Measurements from ENCODE around the gene LTBR.

Gene LTBR

DNA sequence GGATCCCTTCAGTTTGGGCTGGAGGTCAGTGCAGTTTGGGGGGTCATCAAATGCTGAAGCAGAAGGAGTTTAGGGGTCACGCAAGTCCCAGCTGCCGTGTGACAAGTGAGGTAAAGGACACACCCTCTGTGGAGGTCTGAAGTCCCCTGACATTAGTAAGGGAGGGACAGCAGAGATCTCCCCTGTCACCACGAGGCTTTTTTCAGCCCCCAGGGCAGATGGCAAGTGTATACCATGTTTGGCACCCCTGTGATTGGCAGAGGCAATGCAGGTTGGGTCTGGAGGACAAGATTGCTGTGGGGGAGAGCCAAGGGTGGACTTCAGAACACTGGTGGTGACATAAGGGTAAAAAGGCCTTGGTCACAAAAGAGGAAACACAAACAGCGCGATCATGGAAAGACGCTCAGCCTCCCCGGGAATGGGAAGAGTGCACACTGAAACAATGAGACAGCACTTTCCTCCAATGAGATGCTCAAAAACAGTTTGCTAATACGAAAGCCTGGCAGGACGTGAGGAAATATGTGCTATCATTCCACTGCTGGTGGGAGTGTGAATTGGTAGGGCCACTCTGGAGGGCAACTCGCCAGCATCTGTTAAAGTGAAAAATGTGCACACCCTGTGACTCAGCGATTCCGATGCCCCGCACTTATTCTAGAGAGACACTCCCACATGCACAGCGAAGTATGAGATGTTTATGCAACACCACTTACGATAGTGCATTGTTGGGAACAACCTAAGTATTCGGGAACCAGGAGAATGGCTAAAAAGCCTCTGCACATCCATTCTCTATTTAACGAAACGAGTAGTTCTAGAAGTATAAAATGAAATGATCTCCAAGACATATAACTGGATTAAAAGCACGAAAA lies 46.4 kb downstream of the LTBR start:
- Histone ChIP-seq H3K27ac (ENCODE audit: low read depth, low read length) (peak overlapping the region; percentile 69), H3K4me3 (ENCODE audit: low read length) (peak overlapping the region; percentile 55), H3K4me1 (ENCODE audit: control insufficient read depth, insufficient read depth, low read length) (peaks cover 5% of the 10 kb centered on the region), H3K36me3 (ENCODE audit: control insufficient read depth, insufficient read depth, low read length) (no peaks in the 10 kb centered on the region), H3K9ac (ENCODE audit: low read length) (no peak overlapping the region), H3K27me3 (ENCODE audit: control insufficient read depth, insufficient read depth, low read length) (no peaks in the 10 kb centered on the region)

DNA sequence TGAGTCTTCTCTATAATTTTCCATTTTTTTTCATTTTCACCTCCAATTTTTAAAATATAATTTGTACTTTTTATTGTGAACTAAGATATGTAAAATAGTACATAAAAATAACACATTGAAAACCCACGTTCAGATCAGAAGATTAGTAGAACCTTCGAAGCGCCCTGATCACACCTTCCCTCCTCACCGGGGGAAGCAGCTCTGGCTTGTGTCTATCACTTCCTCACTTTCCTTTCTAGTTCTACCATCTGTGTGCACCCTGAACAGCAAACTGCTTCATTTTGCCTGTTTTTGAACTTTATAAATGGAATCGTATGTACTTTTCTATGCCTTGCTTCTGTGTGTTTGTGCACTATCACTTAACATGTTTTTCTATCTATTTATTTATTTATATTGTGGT lies 49.0 kb downstream of the LTBR start:
- Histone ChIP-seq H3K9ac (ENCODE audit: low read length) (no peak overlapping the region), H3K27me3 (ENCODE audit: control insufficient read depth, insufficient read depth, low read length) (no peaks in the 10 kb centered on the region), H3K36me3 (ENCODE audit: control insufficient read depth, insufficient read depth, low read length) (no peaks in the 10 kb centered on the region), H3K27ac (ENCODE audit: low read depth, low read length) (no peak overlapping the region), H3K4me1 (ENCODE audit: control insufficient read depth, insufficient read depth, low read length) (peaks cover 5% of the 10 kb centered on the region), H3K4me3 (ENCODE audit: low read length) (no peak overlapping the region)

DNA sequence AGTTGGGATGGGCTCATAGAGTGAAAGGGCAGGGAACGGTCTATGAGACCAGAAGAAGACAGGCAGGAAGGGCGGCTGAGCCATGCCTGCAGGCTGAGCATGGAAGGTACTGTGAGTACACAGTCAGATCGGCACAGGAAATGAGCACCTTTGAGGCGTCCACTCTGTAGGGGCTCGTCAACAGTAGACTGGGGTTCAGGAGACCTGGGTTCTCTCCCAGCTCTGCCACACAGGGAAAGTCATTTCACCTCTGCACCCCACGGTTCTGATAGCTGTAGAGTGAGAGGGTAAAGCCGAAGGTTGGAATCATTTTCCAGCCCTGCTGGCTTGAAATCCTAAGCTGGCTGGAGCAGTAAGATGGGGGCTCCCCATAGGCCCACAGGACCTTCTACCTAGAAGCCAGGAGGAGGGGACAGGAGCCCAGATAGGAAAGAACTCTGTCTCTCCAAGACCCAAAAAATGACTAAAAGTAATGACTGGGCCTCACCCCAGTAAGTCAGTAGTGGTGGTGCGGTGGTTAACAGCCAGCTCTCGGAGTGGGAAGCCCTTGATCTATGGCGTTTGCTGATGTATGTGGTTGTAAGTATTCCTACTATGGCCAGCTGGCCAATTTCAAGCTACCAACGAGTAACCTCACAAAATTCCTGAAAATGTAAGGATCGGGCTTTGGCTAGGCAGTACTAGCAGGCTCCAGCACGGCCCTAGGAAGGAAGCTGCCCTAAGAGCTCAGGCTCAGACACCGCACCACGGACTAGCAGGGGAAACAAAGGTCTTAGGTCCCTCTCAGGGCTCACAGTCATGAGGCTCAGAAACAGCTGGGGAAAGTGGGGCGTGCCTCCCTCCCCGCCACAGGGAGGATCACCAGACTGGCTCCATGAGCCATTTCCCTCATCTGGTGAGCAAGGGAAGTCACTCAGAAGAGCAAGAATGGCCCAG lies 50.5 kb downstream of the LTBR start:
- Histone ChIP-seq H3K27ac (ENCODE audit: low read depth, low read length) (no peak overlapping the region), H3K4me3 (ENCODE audit: low read length) (no peak overlapping the region), H3K9ac (ENCODE audit: low read length) (no peak overlapping the region), H3K27me3 (ENCODE audit: control insufficient read depth, insufficient read depth, low read length) (no peaks in the 10 kb centered on the region), H3K4me1 (ENCODE audit: control insufficient read depth, insufficient read depth, low read length) (peaks cover 5% of the 10 kb centered on the region), H3K36me3 (ENCODE audit: control insufficient read depth, insufficient read depth, low read length) (peaks cover 2% of the 10 kb centered on the region)

DNA sequence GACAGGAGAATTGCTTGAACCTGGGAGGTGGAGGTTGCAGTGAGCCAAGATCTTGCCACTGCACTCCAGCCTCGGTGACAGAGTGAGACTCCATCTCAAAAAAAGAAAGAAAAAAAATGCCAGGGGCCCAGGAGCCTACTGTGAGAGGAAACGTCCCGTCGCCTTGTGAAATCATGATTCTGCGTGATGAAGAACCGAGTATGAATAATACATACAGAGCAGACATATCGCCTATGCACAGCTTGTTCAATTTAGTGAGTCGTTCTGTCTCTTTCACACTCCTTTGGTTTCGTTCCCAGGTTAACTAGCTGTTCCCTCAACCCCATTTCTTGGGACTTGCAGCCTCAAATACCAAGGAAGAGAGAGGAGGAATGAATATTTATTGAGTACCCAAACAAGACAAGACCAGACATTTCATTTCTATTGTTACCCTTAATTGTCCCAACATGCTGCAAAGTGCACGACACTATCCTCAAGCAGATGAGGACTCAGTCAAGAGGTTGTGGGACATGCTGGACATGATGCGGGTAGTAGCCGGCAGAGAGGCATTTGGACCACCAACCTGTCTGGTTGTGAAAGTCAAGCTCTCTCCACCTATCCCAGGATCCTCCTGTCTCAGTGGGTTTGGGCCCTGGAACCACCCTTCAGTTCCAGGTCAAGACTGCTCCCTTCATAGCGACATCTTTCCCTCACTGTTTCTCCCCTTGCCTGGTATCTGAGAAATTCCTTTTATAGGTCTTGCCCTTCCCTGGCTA lies 52.2 kb downstream of the LTBR start:
- Histone ChIP-seq H3K27me3 (ENCODE audit: control insufficient read depth, insufficient read depth, low read length) (no peaks in the 10 kb centered on the region), H3K4me1 (ENCODE audit: control insufficient read depth, insufficient read depth, low read length) (no peaks in the 10 kb centered on the region)

DNA sequence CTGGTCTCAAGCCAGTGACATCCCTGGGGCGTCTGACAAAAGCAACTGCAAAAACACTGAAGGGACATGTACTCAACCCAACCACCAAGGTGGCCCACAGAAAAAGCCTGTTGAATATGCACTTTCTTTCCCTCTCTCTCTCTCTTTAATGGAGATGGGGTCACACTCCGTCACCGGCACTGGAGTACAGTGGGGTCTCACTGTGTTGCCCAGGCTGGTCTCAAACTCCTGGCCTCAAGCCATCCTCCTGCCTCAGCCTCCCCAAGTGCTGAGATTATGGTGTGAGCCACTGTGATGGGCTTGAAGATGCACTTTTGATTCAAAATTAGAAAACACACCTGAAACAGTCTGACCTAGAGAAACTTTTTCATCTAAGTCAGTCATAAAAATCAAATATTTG lies 53.6 kb downstream of the LTBR start:
- Histone ChIP-seq H3K27me3 (ENCODE audit: control insufficient read depth, insufficient read depth, low read length) (no peaks in the 10 kb centered on the region), H3K9ac (ENCODE audit: low read length) (no peak overlapping the region), H3K27ac (ENCODE audit: low read depth, low read length) (no peak overlapping the region), H3K4me1 (ENCODE audit: control insufficient read depth, insufficient read depth, low read length) (no peaks in the 10 kb centered on the region), H3K36me3 (ENCODE audit: control insufficient read depth, insufficient read depth, low read length) (peaks cover 2% of the 10 kb centered on the region), H3K4me3 (ENCODE audit: low read length) (no peak overlapping the region)

More for the DNA sequence above, 52.2 kb downstream of the LTBR start:
- no peak overlapping the region for H3K27ac ChIP-seq (ENCODE audit: low read depth, low read length)
- no peak overlapping the region for H3K9ac ChIP-seq (ENCODE audit: low read length)
- H3K4me3 ChIP-seq (ENCODE audit: low read length), result no peak overlapping the region
- peaks cover 2% of the 10 kb centered on the region for H3K36me3 ChIP-seq (ENCODE audit: control insufficient read depth, insufficient read depth, low read length)

DNA sequence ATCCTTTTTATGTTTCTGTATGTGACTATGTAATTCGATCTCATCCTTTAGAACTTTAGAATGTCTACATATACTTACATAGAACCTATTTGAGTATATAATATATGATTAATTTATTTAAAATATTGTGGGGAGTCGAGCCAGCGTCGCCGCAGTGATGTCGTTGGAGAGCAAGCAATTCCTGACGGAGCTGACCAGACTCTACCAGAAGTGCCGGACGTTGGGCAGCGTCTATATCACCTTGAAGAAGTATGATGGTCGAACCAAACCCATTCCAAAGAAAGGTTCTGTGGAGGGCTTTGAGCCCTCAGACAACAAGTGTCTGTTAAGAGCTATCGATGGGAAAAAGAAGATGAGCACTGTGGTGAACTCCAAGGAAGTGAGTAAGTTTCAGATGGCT lies 54.4 kb downstream of the LTBR start:
- no peaks in the 10 kb centered on the region for H3K4me1 ChIP-seq (ENCODE audit: control insufficient read depth, insufficient read depth, low read length)
- H3K36me3 ChIP-seq (ENCODE audit: control insufficient read depth, insufficient read depth, low read length), result peaks cover 2% of the 10 kb centered on the region
- H3K4me3 ChIP-seq (ENCODE audit: low read length), result no peak overlapping the region
- no peak overlapping the region for H3K9ac ChIP-seq (ENCODE audit: low read length)
- H3K27ac ChIP-seq (ENCODE audit: low read depth, low read length), result no peak overlapping the region
- no peaks in the 10 kb centered on the region for H3K27me3 ChIP-seq (ENCODE audit: control insufficient read depth, insufficient read depth, low read length)

DNA sequence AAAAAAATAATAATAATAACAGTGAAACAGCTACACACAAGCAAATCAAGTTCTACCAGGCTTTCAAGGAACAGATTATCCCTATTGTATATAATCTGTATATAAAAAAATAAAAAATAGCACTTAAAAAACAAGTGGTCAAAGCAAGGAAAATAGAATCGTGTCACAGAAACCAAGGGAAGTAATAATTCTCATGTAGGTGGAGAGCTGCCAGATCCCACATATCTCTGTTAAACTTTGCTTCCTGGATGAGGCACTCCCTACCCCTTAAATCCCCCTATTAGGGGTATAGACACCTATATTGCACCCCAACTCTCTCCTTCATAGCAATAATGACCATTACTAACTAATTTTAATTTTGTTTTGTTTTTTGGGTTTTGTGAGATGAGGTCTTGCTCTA lies 56.4 kb downstream of the LTBR start:
- H3K27me3 ChIP-seq (ENCODE audit: control insufficient read depth, insufficient read depth, low read length), result no peaks in the 10 kb centered on the region
- no peak overlapping the region for H3K27ac ChIP-seq (ENCODE audit: low read depth, low read length)
- H3K36me3 ChIP-seq (ENCODE audit: control insufficient read depth, insufficient read depth, low read length), result peaks cover 5% of the 10 kb centered on the region
- no peaks in the 10 kb centered on the region for H3K4me1 ChIP-seq (ENCODE audit: control insufficient read depth, insufficient read depth, low read length)
- no peak overlapping the region for H3K4me3 ChIP-seq (ENCODE audit: low read length)
- no peak overlapping the region for H3K9ac ChIP-seq (ENCODE audit: low read length)
